Gastroesophageal sphincter (tissue), 4 donors: ENCODE measurements around the gene PPP1R3C. TPM values are rescaled to one million over a fixed set of nuclear protein-coding genes. Genes with fewer than 3 reads are reported as not detected.
A peak's percentile ranks its signal among the peaks of the same experiment; 100 is the strongest.

Experiments
- ATAC-seq: fragments of 150-250 bp; one replicate; pipeline ENCODE4 v1.9.1; 2016; ENCODE audit warnings: mild to moderate bottlenecking, moderate library complexity
- H3K27ac ChIP-seq, 4 donors: fragments of 200-600 bp; sonication (generic) in 3 of 4; 1 replicate in 3 of 4; 2 replicates in 1 of 4; pipeline ENCODE4 v1.5.1; 2016 to 2019
- H3K27me3 ChIP-seq: fragments of 200-600 bp; sonication (generic); one replicate; pipeline ENCODE4 v1.5.1; 2019
- H3K36me3 ChIP-seq, 2 donors: fragments of 200-600 bp; sonication (generic); one replicate each; pipeline ENCODE4 v1.5.1; 2019; ENCODE audit warnings: control low read depth in 1 of 2
- H3K4me1 ChIP-seq, 3 donors: fragments of 200-600 bp; sonication (generic); 1 replicate in 2 of 3; 2 replicates in 1 of 3; pipeline ENCODE4 v1.5.1; 2016 to 2019; ENCODE audit warnings: control low read depth in 2 of 3
- H3K4me3 ChIP-seq, 2 donors: fragments of 200-600 bp; sonication (generic); one replicate each; pipeline ENCODE4 v1.5.1; 2019; ENCODE audit warnings: mild to moderate bottlenecking in 1 of 2, moderate library complexity in 1 of 2
- H3K9me3 ChIP-seq, 3 donors: fragments of 200-600 bp; sonication (generic); one replicate each; pipeline ENCODE4 v1.5.1; 2017 to 2019; ENCODE audit warnings: control low read depth in 2 of 3
- CTCF ChIP-seq, 4 experiments: fragments of 200-600 bp in 2 of 4; fragments of 450-650 bp in 2 of 4; sonication (generic) in 1 of 4; IDR thresholded peaks; one replicate each; pipeline ENCODE4 v1.5.1; 2017 to 2019; ENCODE audit warnings: antibody characterized with exemption in 4 of 4, mild to moderate bottlenecking in 2 of 4, moderate library complexity in 2 of 4
- EP300 ChIP-seq: sonication (generic); formaldehyde crosslinking; IDR thresholded peaks from one replicate; pipeline ENCODE4 v1.6.1; 2017; ENCODE audit warnings: antibody characterized with exemption, mild to moderate bottlenecking
- POLR2A ChIP-seq, 2 donors: fragments of 450-650 bp; IDR thresholded peaks; one replicate each; pipeline ENCODE4 v1.6.1; 2017; ENCODE audit warnings: antibody characterized with exemption in 2 of 2, mild to moderate bottlenecking in 2 of 2, moderate library complexity in 1 of 2
- POLR2AphosphoS5 ChIP-seq: sonication (generic); formaldehyde crosslinking; IDR thresholded peaks from one replicate; pipeline ENCODE4 v1.6.1; 2017; ENCODE audit warnings: antibody characterized with exemption
- WGBS, 2 donors: methylation state at CpG; one replicate each; pipeline ENCODE4 v1.1.5; 2018; ENCODE audit warnings: low coverage in 1 of 2; 5-methylcytosine and 5-hydroxymethylcytosine counted together
- total RNA-seq, 4 donors: library from RNA; depleted of rRNA; stranded (reverse); fragments of >200 nt; gene quantifications; one replicate each; pipeline ENCODE4 v1.1.0, GENCODE V29; 2016

Gene PPP1R3C
- total RNA-seq, 4 donors from 2014 or later: 83.3 to 162 (median 96.2) TPM

GRCh38 chr10:91590904-91591796 lies 41.7 kb downstream of the PPP1R3C start:
- ATAC-seq: no peak
- 20 to 31% methylated on average over 5 to 10 of the region's 10 CpGs for WGBS, 2 donors
- Histone ChIP-seq H3K9me3 (no peaks in the 10 kb centered on the region), H3K4me1 (peaks cover 46 to 89% (median 47%) of the 10 kb centered on the region in 3 donors), H3K27ac (peak overlapping the region; percentile 89 to 94 (median 92)), H3K36me3 (no peaks in the 10 kb centered on the region), H3K4me3 (no peak overlapping the region), H3K27me3 (no peaks in the 10 kb centered on the region)
- no peak for TF ChIP-seq POLR2A (IDR thresholded peaks at IDR 0.05)
- no peak for TF ChIP-seq EP300
- no peak for TF ChIP-seq CTCF (IDR thresholded peaks at IDR 0.05)
- peak; percentile 80 for TF ChIP-seq POLR2AphosphoS5

GRCh38 chr10:91590142-91590903 lies 42.5 kb downstream of the PPP1R3C start:
- Histone ChIP-seq H3K9me3 (no peaks in the 10 kb centered on the region), H3K27me3 (no peaks in the 10 kb centered on the region), H3K4me1 (peaks cover 44 to 81% (median 46%) of the 10 kb centered on the region in 3 donors), H3K36me3 (no peaks in the 10 kb centered on the region), H3K27ac (peak overlapping the region; percentile 89 to 94 (median 92)), H3K4me3 (no peak overlapping the region)
- peak; percentile 54 for ATAC-seq
- TF ChIP-seq EP300 (no peak), POLR2AphosphoS5 (peak; percentile 96), POLR2A (IDR thresholded peaks at IDR 0.05) (no peak)
- 8 to 21% methylated on average over 2 to 3 of the region's 7 CpGs for WGBS, 2 donors

GRCh38 chr10:91589658-91590035 lies 43.2 kb downstream of the PPP1R3C start:
- Histone ChIP-seq H3K27me3 (no peaks in the 10 kb centered on the region), H3K4me1 (peaks cover 44 to 75% (median 46%) of the 10 kb centered on the region in 3 donors), H3K4me3 (no peak overlapping the region), H3K27ac (peak overlapping the region; percentile 89 to 94 (median 92)), H3K36me3 (no peaks in the 10 kb centered on the region), H3K9me3 (no peaks in the 10 kb centered on the region)
- 76 to 83% methylated on average over 1 to 3 of the region's 3 CpGs for WGBS, 2 donors
- TF ChIP-seq EP300: no peak
- TF ChIP-seq CTCF (IDR thresholded peaks at IDR 0.05): no peak
- no peak for TF ChIP-seq POLR2AphosphoS5
- TF ChIP-seq POLR2A (IDR thresholded peaks at IDR 0.05): no peak
- ATAC-seq: no peak

GRCh38 chr10:91589015-91589657 lies 43.7 kb downstream of the PPP1R3C start:
- 35 to 53% methylated on average over 4 to 6 of the region's 6 CpGs for WGBS, 2 donors
- no peak overlapping the region for H3K4me3 ChIP-seq
- ATAC-seq: peak; percentile 81
- no peaks in the 10 kb centered on the region for H3K36me3 ChIP-seq
- H3K4me1 ChIP-seq: peaks cover 44 to 70% (median 46%) of the 10 kb centered on the region in 3 donors
- H3K27ac ChIP-seq: peak overlapping the region; percentile 89 to 94 (median 92)
- TF ChIP-seq CTCF (IDR thresholded peaks at IDR 0.05) (no peak), POLR2AphosphoS5 (peak; percentile 98), EP300 (no peak), POLR2A (IDR thresholded peaks at IDR 0.05) (no peak)
- H3K9me3 ChIP-seq: no peaks in the 10 kb centered on the region
- H3K27me3 ChIP-seq: no peaks in the 10 kb centered on the region
